Tibial artery (tissue), 4 donors: ENCODE data around the gene BUD23.
A peak's percentile ranks its signal among the peaks of the same experiment; 100 is the strongest.
"Not testable (repeated sequence)": the region's sequence is repeated elsewhere in the genome, so short reads cannot be mapped to it uniquely, and the experiment has no call there.

Source experiments
- DNase-seq, 2 donors: peaks; one replicate each; pipeline ENCODE4 v3.0.0-alpha.2; 2019
- H3K27ac ChIP-seq, 2 donors: fragments of 200-600 bp; sonication (generic) in 1 of 2; 1 replicate in 1 of 2; 2 replicates in 1 of 2; pipeline ENCODE4 v1.5.1; 2018 to 2019; ENCODE audit warnings: mild to moderate bottlenecking in 1 of 2
- H3K27me3 ChIP-seq, 2 donors: fragments of 200-600 bp; sonication (generic) in 1 of 2; one replicate each; pipeline versions ENCODE4 v1.5.1 to v1.6.0; 2016 to 2019
- H3K36me3 ChIP-seq, 3 donors: fragments of 200-600 bp; sonication (generic) in 2 of 3; one replicate each; pipeline ENCODE4 v1.5.1; 2016 to 2019; ENCODE audit warnings: mild to moderate bottlenecking in 2 of 3
- H3K4me1 ChIP-seq, 4 donors: fragments of 200-600 bp; sonication (generic) in 2 of 4; 1 replicate in 3 of 4; 2 replicates in 1 of 4; pipeline ENCODE4 v1.5.1; 2016 to 2019
- H3K4me3 ChIP-seq, 2 donors: fragments of 200-600 bp; sonication (generic) in 1 of 2; 1 replicate in 1 of 2; 2 replicates in 1 of 2; pipeline ENCODE4 v1.5.1; 2018 to 2019; ENCODE audit warnings: mild to moderate bottlenecking in 2 of 2
- H3K9me3 ChIP-seq, 3 donors: fragments of 200-600 bp; sonication (generic) in 1 of 3; one replicate each; pipeline ENCODE4 v1.5.1; 2016 to 2019
- intact Hi-C: fragments of 100-400 bp; cut with DNase I; formaldehyde crosslinking; loops from one replicate; pipeline ENCODE4 v1.15.0; 2023; ENCODE audit warnings: low total_unique reads
- TF ChIP-seq, protein P1 (sequence below), 2 experiments: fragments of 200-600 bp in 1 of 2; fragments of 450-650 bp in 1 of 2; IDR thresholded peaks; one replicate each; pipeline ENCODE4 v1.5.1; 2017 to 2019; ENCODE audit warnings: antibody characterized with exemption in 2 of 2, mild to moderate bottlenecking in 1 of 2, moderate library complexity in 1 of 2

BUD23 gene

GRCh38 chr7:73718905-73719805 lies 35.8 kb downstream of the BUD23 start, which contains the start of gene STX1A:
Gene STX1A (minus strand): TSS chr7:73719669. CDS start chr7:73719631, 38 bp downstream.
- H3K27me3 ChIP-seq, result no peaks in the 10 kb centered on the region
- H3K27ac ChIP-seq, result peak within 1 kb of the TSS; percentile 72 to 81
- no peaks in the 10 kb centered on the region for H3K36me3 ChIP-seq
- peak within 1 kb of the TSS; percentile 63 to 82 for H3K4me3 ChIP-seq
- no peak for DNase-seq
- TF ChIP-seq, protein P1, sequence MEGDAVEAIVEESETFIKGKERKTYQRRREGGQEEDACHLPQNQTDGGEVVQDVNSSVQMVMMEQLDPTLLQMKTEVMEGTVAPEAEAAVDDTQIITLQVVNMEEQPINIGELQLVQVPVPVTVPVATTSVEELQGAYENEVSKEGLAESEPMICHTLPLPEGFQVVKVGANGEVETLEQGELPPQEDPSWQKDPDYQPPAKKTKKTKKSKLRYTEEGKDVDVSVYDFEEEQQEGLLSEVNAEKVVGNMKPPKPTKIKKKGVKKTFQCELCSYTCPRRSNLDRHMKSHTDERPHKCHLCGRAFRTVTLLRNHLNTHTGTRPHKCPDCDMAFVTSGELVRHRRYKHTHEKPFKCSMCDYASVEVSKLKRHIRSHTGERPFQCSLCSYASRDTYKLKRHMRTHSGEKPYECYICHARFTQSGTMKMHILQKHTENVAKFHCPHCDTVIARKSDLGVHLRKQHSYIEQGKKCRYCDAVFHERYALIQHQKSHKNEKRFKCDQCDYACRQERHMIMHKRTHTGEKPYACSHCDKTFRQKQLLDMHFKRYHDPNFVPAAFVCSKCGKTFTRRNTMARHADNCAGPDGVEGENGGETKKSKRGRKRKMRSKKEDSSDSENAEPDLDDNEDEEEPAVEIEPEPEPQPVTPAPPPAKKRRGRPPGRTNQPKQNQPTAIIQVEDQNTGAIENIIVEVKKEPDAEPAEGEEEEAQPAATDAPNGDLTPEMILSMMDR (IDR thresholded peaks at IDR 0.05), result no peak
- peaks cover 0 to 60% (median 55%) of the 10 kb centered on the region in 4 donors for H3K4me1 ChIP-seq
- intact Hi-C loops, result no loop called here
- H3K9me3 ChIP-seq, result no peaks in the 10 kb centered on the region

DNA sequence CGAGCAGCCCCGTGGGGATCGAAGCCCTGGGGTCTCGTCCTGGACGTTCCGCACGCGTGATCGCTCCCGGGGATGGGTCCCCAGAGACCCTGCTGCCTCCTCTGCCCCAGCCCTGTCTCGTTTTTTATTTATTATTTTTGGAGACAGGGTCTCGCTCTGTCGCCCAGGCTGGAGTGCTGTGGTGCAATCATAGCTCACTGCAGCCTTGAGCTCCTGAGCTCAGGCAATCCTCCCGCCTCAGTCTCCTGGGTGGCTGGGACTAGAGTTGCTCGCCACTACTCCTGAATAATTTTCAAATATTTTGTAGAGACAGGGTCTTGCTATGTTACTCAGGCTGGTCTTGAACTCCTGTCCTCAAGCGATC lies 36.4 kb downstream of the BUD23 start:
- peaks cover 0 to 60% (median 55%) of the 10 kb centered on the region in 4 donors for H3K4me1 ChIP-seq
- H3K4me3 ChIP-seq, result peak overlapping the region; percentile 63 to 82
- H3K27ac ChIP-seq, result peak overlapping the region; percentile 72 to 81
- no peak for DNase-seq
- intact Hi-C loops, result loop anchor here (5.0 kb wide), 2 partner anchors 37 to 97 kb away; partner anchors contain the start of genes BUD23, DNAJC30 and MLXIPL
- no peaks in the 10 kb centered on the region for H3K9me3 ChIP-seq
- no peaks in the 10 kb centered on the region for H3K27me3 ChIP-seq
- TF ChIP-seq, protein P1 (IDR thresholded peaks at IDR 0.05), result no peak
- H3K36me3 ChIP-seq, result no peaks in the 10 kb centered on the region

GRCh38 chr7:73720443-73720842 lies 37.0 kb downstream of the BUD23 start:
- H3K9me3 ChIP-seq, DNase-seq, H3K27me3 ChIP-seq, H3K4me3 ChIP-seq, H3K36me3 ChIP-seq: not testable (repeated sequence)
- peak overlapping the region; percentile 72 to 81 for H3K27ac ChIP-seq
- intact Hi-C loops, result loop anchor here (5.0 kb wide), 2 partner anchors 38 to 98 kb away; partner anchors contain the start of genes BUD23, DNAJC30 and MLXIPL
- H3K4me1 ChIP-seq, result peaks cover 0 to 60% (median 53%) of the 10 kb centered on the region in 4 donors

DNA sequence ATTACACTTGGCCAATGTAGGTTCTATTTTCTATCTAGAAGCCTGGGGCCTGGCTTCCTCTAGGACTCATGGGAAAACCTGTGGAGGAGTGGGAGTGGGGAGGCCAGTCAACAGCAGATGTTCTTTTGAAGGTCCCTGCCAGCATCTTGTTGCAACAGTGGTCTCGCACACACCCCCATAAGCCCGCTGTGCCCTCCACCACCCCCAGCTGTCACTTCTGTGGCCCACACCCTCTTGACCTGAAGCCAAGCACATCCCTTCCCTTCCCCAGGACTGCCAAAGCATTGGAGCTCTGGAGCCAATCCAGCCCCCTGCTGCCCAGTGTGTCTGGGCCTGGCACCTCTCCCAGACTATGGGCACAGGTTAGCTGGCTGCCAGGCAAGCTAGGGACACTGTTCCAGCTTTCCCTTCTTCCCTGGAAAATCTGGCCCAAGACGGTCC lies 38.0 kb downstream of the BUD23 start:
- H3K4me1 ChIP-seq, result peaks cover 0 to 54% (median 50%) of the 10 kb centered on the region in 4 donors
- TF ChIP-seq, protein P1 (IDR thresholded peaks at IDR 0.05), result no peak
- peaks cover 0 to 5% of the 10 kb centered on the region in 2 donors for H3K27me3 ChIP-seq
- H3K27ac ChIP-seq, result peak overlapping the region; percentile 72 to 81
- no peaks in the 10 kb centered on the region for H3K36me3 ChIP-seq
- no peak overlapping the region for H3K4me3 ChIP-seq
- DNase-seq, result peak; percentile 77 to 92
- H3K9me3 ChIP-seq, result no peaks in the 10 kb centered on the region
- intact Hi-C loops, result loop anchor here (5.0 kb wide), 2 partner anchors 39 to 99 kb away; partner anchors contain the start of genes BUD23, DNAJC30 and MLXIPL

DNA sequence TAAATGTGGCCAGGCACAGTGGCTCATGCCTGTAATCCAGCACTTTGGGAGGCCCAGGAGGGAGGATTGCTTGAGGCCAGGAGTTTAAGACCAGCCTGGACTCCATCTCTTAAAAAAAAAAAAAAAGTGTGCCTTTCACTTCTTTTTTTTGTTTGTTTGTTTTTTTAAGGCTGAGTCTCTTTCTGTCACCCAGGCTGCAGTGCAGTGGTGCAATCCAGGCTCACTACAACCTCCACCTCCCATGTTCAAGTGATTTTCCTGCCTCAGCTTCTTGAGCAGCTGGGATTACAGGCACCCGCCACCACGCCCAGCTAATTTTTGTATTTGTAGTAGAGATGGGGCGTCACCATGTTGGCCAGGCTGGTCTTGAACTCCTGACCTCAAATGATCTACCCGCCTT lies 38.8 kb downstream of the BUD23 start:
- H3K36me3 ChIP-seq, H3K4me3 ChIP-seq, H3K9me3 ChIP-seq, DNase-seq: not testable (repeated sequence)
- H3K27me3 ChIP-seq, result peaks cover 0 to 13% of the 10 kb centered on the region in 2 donors
- peak overlapping the region; percentile 72 to 81 for H3K27ac ChIP-seq
- H3K4me1 ChIP-seq, result peaks cover 0 to 46% (median 42%) of the 10 kb centered on the region in 4 donors
- intact Hi-C loops, result loop anchor here (5.0 kb wide), 2 partner anchors 40 to 100 kb away; partner anchors contain the start of genes BUD23, DNAJC30 and MLXIPL

- no peak for DNase-seq
- peaks cover 0 to 17% of the 10 kb centered on the region in 2 donors for H3K27me3 ChIP-seq
- TF ChIP-seq, protein P1 (IDR thresholded peaks at IDR 0.05), result no peak
- H3K4me3 ChIP-seq, result no peak overlapping the region
- no peaks in the 10 kb centered on the region for H3K9me3 ChIP-seq
- no peaks in the 10 kb centered on the region for H3K36me3 ChIP-seq
- H3K4me1 ChIP-seq, result peaks cover 0 to 40% (median 36%) of the 10 kb centered on the region in 4 donors
- H3K27ac ChIP-seq, result peak overlapping the region in 1 of 2 donors; percentile 81
- intact Hi-C loops, result loop anchor here (5.0 kb wide), 2 partner anchors 40 to 100 kb away; partner anchors contain the start of genes BUD23, DNAJC30 and MLXIPL
Observed at GRCh38 chr7:73722785-73723184, 39.4 kb downstream of the BUD23 start.
